Liver (tissue), 9 donors: ENCODE measurements around the gene ZNRF2. TPM values are rescaled to one million over a fixed set of nuclear protein-coding genes. Genes with fewer than 3 reads are reported as not detected.
A peak's percentile ranks its signal among the peaks of the same experiment; 100 is the strongest.

Source experiments
- DNase-seq: peaks from one replicate; pipeline ENCODE4 v3.0.0-alpha.2; 2017; ENCODE audit warnings: low spot score
- H3K27ac ChIP-seq, 2 donors: one replicate each; pipeline ENCODE4 v1.7.0; 2013; ENCODE audit warnings: inconsistent platforms in 2 of 2, low read length in 2 of 2, control low read depth in 1 of 2, low read depth in 1 of 2, mild to moderate bottlenecking in 1 of 2
- H3K27me3 ChIP-seq, 4 donors: one replicate each; pipeline versions ENCODE4 v1.6.1 to v1.7.0; 2013; ENCODE audit warnings: low read length in 3 of 4, inconsistent platforms in 1 of 4, mild to moderate bottlenecking in 1 of 4, moderate library complexity in 1 of 4; ENCODE audit not compliant: control insufficient read depth in 4 of 4, insufficient read depth in 4 of 4
- H3K36me3 ChIP-seq, 4 donors: one replicate each; pipeline versions ENCODE4 v1.6.1 to v1.7.0; 2013; ENCODE audit warnings: low read length in 3 of 4, mild to moderate bottlenecking in 3 of 4, low read depth in 1 of 4, moderate library complexity in 1 of 4; ENCODE audit not compliant: control insufficient read depth in 4 of 4, insufficient read depth in 3 of 4
- H3K4me1 ChIP-seq, 4 donors: one replicate each; pipeline versions ENCODE4 v1.6.1 to v1.7.0; 2013; ENCODE audit warnings: low read length in 3 of 4, mild to moderate bottlenecking in 3 of 4, moderate library complexity in 1 of 4; ENCODE audit not compliant: control insufficient read depth in 4 of 4, insufficient read depth in 4 of 4
- H3K4me3 ChIP-seq, 3 donors: one replicate each; pipeline versions ENCODE4 v1.6.1 to v1.7.0; 2013; ENCODE audit warnings: low read length in 3 of 3, control low read depth in 1 of 3, low read depth in 1 of 3, mild to moderate bottlenecking in 1 of 3
- H3K9ac ChIP-seq, 2 donors: one replicate each; pipeline ENCODE4 v1.7.0; 2013; ENCODE audit warnings: low read length in 2 of 2, mild to moderate bottlenecking in 2 of 2, moderate library complexity in 2 of 2, control low read depth in 1 of 2, low read depth in 1 of 2
- H3K9me3 ChIP-seq, 4 donors: one replicate each; pipeline versions ENCODE4 v1.6.1 to v1.7.0; 2013; ENCODE audit warnings: low read length in 3 of 4; ENCODE audit not compliant: control insufficient read depth in 4 of 4
- EGR1 ChIP-seq, 2 donors: IDR thresholded peaks; 2 replicates each; pipeline ENCODE4 v1.6.1; 2016 to 2018; ENCODE audit warnings: antibody characterized with exemption in 2 of 2, low read depth in 2 of 2
- FOXA1 ChIP-seq: IDR thresholded peaks from 2 replicates; pipeline ENCODE4 v1.6.1; 2016; ENCODE audit warnings: antibody characterized with exemption
- FOXA2 ChIP-seq: IDR thresholded peaks from 2 replicates; pipeline ENCODE4 v1.6.1; 2016; ENCODE audit warnings: antibody characterized with exemption
- GABPA ChIP-seq, 2 donors: IDR thresholded peaks in 1 of 2; conservative IDR thresholded peaks in 1 of 2; 2 replicates each; pipeline ENCODE4 v1.6.1; 2016; ENCODE audit warnings: antibody characterized with exemption in 2 of 2, mild to moderate bottlenecking in 1 of 2, moderate library complexity in 1 of 2
- HNF4A ChIP-seq, 2 donors: conservative IDR thresholded peaks; 2 replicates each; pipeline ENCODE4 v1.6.1; 2016; ENCODE audit warnings: antibody characterized with exemption in 2 of 2, mild to moderate bottlenecking in 2 of 2
- HNF4G ChIP-seq: IDR thresholded peaks from 2 replicates; pipeline ENCODE4 v1.6.1; 2016; ENCODE audit warnings: antibody characterized with exemption
- JUND ChIP-seq, 2 donors: IDR thresholded peaks; 2 replicates each; pipeline ENCODE4 v1.6.1; 2016; ENCODE audit warnings: antibody characterized with exemption in 2 of 2
- NR2F2 ChIP-seq: IDR thresholded peaks from 2 replicates; pipeline ENCODE4 v1.6.1; 2016; ENCODE audit warnings: antibody characterized with exemption
- RAD21 ChIP-seq, 2 donors: IDR thresholded peaks; 2 replicates each; pipeline ENCODE4 v1.6.1; 2016; ENCODE audit warnings: antibody characterized with exemption in 2 of 2, mild to moderate bottlenecking in 2 of 2
- RXRA ChIP-seq, 2 donors: IDR thresholded peaks; 2 replicates each; pipeline ENCODE4 v1.6.1; 2017 to 2018; ENCODE audit warnings: antibody characterized with exemption in 2 of 2, mild to moderate bottlenecking in 1 of 2
- SP1 ChIP-seq: IDR thresholded peaks from 2 replicates; pipeline ENCODE4 v1.6.1; 2018; ENCODE audit warnings: antibody characterized with exemption, mild to moderate bottlenecking
- TAF1 ChIP-seq: conservative IDR thresholded peaks from 2 replicates; pipeline ENCODE4 v1.6.1; 2016; ENCODE audit warnings: antibody characterized with exemption, mild to moderate bottlenecking
- YY1 ChIP-seq: IDR thresholded peaks from 2 replicates; pipeline ENCODE4 v1.6.1; 2016; ENCODE audit warnings: antibody characterized with exemption, mild to moderate bottlenecking
- WGBS: extraction: QIAGEN DNeasy Blood & Tissue Kit; methylation state at CpG from one replicate; pipeline ENCODE4 v1.1.7; 2013; 5-methylcytosine and 5-hydroxymethylcytosine counted together
- polyA plus RNA-seq, 2 donors: library from polyadenylated mRNA; stranded (reverse) in 1 of 2; unstranded in 1 of 2; fragments of 200-250 nt in 1 of 2; fragments of >200 nt in 1 of 2; fragmentation: Nextera tagmentation in 1 of 2; extraction: Ambion mirVana in 1 of 2; gene quantifications; one replicate each; pipeline versions ENCODE4 v1.2.1 to v1.2.3, GENCODE V29; 2013 to 2015
- total RNA-seq, 2 donors: library from RNA; depleted of rRNA; stranded (reverse); fragments of >200 nt; gene quantifications; one replicate each; pipeline ENCODE4 v1.2.3, GENCODE V29; 2014
- TF ChIP-seq, protein P1 (sequence below): fragments of 150-350 bp; IDR thresholded peaks from 2 replicates; pipeline ENCODE4 v1.5.1; 2017; ENCODE audit warnings: improper control_type of control experiment, low read depth, low read length; ENCODE audit not compliant: missing input control
- TF ChIP-seq, protein P2 (sequence below): IDR thresholded peaks from 2 replicates; pipeline ENCODE4 v1.6.1; 2016; ENCODE audit warnings: antibody characterized with exemption
- TF ChIP-seq, protein P3 (sequence below): IDR thresholded peaks from 2 replicates; pipeline ENCODE4 v1.6.1; 2016; ENCODE audit warnings: antibody characterized with exemption
- TF ChIP-seq, protein P4 (sequence below): IDR thresholded peaks from 2 replicates; pipeline ENCODE4 v1.6.1; 2016; ENCODE audit warnings: antibody characterized with exemption, mild to moderate bottlenecking
- TF ChIP-seq, protein P5 (sequence below): IDR thresholded peaks from 2 replicates; pipeline ENCODE4 v1.6.1; 2016; ENCODE audit warnings: antibody characterized with exemption
- donor health status: healthy.
- donor health status: healthy.
- donor health status: healthy.
- donor health status: healthy.
- donor health status: healthy.

ZNRF2 gene
- total and polyA plus RNA-seq, 4 donors: 6.9 to 30.0 (median 12.7) TPM

DNA sequence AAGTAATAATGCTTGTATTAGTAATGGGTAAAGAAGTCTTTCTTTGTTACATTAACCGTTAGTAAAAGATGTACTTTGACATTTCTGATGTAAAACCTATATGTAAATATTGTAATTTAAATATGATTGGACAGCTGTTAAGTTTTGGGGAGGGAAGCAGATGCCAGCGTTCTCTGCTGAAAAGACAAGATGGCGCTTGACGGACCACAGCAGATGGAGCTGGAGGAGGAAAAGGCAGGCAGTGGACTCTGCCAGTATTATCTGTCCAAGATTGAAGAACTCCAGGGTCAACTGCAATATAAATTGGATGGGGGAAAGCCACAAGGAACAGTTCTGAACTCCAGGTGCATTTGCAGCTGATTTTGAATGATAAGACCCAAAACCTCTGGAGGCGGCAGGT is 86.9 kb downstream of the ZNRF2 start:
- WGBS: 97% methylated on average over 5 of the region's 5 CpGs
- Histone ChIP-seq H3K9ac (no peak overlapping the region), H3K27me3 (no peaks in the 10 kb centered on the region), H3K4me1 (no peaks in the 10 kb centered on the region), H3K4me3 (no peak overlapping the region), H3K36me3 (peaks cover 0 to 6% (median 0%) of the 10 kb centered on the region in 4 donors), H3K27ac (no peak overlapping the region), H3K9me3 (no peaks in the 10 kb centered on the region)
- TF ChIP-seq RXRA (IDR thresholded peaks at IDR 0.05): no peak
- TF ChIP-seq GABPA (IDR thresholded peaks at IDR 0.05 in 1 of 2, conservative IDR thresholded peaks at IDR 0.05 in 1 of 2): no peak
- no peak for TF ChIP-seq RAD21 (IDR thresholded peaks at IDR 0.05)
- TF ChIP-seq YY1: no peak
- TF ChIP-seq, protein P1, sequence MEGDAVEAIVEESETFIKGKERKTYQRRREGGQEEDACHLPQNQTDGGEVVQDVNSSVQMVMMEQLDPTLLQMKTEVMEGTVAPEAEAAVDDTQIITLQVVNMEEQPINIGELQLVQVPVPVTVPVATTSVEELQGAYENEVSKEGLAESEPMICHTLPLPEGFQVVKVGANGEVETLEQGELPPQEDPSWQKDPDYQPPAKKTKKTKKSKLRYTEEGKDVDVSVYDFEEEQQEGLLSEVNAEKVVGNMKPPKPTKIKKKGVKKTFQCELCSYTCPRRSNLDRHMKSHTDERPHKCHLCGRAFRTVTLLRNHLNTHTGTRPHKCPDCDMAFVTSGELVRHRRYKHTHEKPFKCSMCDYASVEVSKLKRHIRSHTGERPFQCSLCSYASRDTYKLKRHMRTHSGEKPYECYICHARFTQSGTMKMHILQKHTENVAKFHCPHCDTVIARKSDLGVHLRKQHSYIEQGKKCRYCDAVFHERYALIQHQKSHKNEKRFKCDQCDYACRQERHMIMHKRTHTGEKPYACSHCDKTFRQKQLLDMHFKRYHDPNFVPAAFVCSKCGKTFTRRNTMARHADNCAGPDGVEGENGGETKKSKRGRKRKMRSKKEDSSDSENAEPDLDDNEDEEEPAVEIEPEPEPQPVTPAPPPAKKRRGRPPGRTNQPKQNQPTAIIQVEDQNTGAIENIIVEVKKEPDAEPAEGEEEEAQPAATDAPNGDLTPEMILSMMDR: no peak
- DNase-seq: no peak

DNA sequence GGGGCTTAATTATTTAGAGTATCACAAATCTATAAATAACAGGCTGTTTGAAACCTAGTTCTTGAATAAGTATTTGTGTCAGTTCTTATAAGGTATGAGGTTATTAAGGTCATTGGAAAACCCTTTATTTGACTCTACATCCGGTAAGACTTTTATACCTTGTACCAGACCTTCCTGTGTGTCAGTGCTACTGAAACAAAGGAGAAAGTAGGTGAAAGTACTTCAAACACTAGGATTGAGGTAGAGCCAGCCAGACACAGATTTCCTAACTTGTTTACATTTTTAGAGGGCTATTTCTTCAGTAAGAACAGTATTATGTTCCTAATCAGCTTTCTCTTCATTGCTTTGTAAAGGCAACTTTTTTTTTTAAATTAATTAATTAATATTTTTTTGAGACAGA is 93.9 kb downstream of the ZNRF2 start:
- no peaks in the 10 kb centered on the region for H3K36me3 ChIP-seq
- H3K27me3 ChIP-seq: no peaks in the 10 kb centered on the region
- H3K27ac ChIP-seq: peak overlapping the region in 1 of 2 donors; percentile 14
- no peaks in the 10 kb centered on the region for H3K9me3 ChIP-seq
- no peak overlapping the region for H3K9ac ChIP-seq
- DNase-seq: no peak
- TF ChIP-seq HNF4A (conservative IDR thresholded peaks at IDR 0.05) (peak; percentile 85 to 87), RXRA (IDR thresholded peaks at IDR 0.05) (peak; percentile 71 to 82), FOXA1 (no peak), FOXA2 (peak; percentile 28), JUND (IDR thresholded peaks at IDR 0.05) (no peak), YY1 (no peak), RAD21 (IDR thresholded peaks at IDR 0.05) (peak in 1 of 2 donors; percentile 23), GABPA (IDR thresholded peaks at IDR 0.05 in 1 of 2, conservative IDR thresholded peaks at IDR 0.05 in 1 of 2) (peak in 1 of 2 donors; percentile 52), EGR1 (IDR thresholded peaks at IDR 0.05; ENCODE audit: low read depth in 2 of 2) (no peak), NR2F2 (no peak), HNF4G (peak; percentile 23), SP1 (peak; percentile 69), TAF1 (no peak)
- TF ChIP-seq, protein P2, sequence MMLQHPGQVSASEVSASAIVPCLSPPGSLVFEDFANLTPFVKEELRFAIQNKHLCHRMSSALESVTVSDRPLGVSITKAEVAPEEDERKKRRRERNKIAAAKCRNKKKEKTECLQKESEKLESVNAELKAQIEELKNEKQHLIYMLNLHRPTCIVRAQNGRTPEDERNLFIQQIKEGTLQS: no peak
- TF ChIP-seq, protein P1: no peak
- TF ChIP-seq, protein P3, sequence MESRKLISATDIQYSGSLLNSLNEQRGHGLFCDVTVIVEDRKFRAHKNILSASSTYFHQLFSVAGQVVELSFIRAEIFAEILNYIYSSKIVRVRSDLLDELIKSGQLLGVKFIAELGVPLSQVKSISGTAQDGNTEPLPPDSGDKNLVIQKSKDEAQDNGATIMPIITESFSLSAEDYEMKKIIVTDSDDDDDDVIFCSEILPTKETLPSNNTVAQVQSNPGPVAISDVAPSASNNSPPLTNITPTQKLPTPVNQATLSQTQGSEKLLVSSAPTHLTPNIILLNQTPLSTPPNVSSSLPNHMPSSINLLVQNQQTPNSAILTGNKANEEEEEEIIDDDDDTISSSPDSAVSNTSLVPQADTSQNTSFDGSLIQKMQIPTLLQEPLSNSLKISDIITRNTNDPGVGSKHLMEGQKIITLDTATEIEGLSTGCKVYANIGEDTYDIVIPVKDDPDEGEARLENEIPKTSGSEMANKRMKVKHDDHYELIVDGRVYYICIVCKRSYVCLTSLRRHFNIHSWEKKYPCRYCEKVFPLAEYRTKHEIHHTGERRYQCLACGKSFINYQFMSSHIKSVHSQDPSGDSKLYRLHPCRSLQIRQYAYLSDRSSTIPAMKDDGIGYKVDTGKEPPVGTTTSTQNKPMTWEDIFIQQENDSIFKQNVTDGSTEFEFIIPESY: no peak
- TF ChIP-seq, protein P4, sequence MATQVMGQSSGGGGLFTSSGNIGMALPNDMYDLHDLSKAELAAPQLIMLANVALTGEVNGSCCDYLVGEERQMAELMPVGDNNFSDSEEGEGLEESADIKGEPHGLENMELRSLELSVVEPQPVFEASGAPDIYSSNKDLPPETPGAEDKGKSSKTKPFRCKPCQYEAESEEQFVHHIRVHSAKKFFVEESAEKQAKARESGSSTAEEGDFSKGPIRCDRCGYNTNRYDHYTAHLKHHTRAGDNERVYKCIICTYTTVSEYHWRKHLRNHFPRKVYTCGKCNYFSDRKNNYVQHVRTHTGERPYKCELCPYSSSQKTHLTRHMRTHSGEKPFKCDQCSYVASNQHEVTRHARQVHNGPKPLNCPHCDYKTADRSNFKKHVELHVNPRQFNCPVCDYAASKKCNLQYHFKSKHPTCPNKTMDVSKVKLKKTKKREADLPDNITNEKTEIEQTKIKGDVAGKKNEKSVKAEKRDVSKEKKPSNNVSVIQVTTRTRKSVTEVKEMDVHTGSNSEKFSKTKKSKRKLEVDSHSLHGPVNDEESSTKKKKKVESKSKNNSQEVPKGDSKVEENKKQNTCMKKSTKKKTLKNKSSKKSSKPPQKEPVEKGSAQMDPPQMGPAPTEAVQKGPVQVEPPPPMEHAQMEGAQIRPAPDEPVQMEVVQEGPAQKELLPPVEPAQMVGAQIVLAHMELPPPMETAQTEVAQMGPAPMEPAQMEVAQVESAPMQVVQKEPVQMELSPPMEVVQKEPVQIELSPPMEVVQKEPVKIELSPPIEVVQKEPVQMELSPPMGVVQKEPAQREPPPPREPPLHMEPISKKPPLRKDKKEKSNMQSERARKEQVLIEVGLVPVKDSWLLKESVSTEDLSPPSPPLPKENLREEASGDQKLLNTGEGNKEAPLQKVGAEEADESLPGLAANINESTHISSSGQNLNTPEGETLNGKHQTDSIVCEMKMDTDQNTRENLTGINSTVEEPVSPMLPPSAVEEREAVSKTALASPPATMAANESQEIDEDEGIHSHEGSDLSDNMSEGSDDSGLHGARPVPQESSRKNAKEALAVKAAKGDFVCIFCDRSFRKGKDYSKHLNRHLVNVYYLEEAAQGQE: no peak
- TF ChIP-seq, protein P5, sequence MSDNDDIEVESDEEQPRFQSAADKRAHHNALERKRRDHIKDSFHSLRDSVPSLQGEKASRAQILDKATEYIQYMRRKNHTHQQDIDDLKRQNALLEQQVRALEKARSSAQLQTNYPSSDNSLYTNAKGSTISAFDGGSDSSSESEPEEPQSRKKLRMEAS: no peak
- peaks cover 2 to 15% (median 6%) of the 10 kb centered on the region in 4 donors for H3K4me1 ChIP-seq
- WGBS: 27% methylated on average over 1 of the region's 1 CpG
- H3K4me3 ChIP-seq: no peak overlapping the region
